NCI-H128 (cell line): ENCODE results near the gene NUB1.
A peak's percentile ranks its signal among the peaks of the same experiment; 100 is the strongest.

Experiments
- DNase-seq: peaks from one replicate; lab custom pipeline; 2025; ENCODE audit not compliant: unreplicated experiment; lab: John Stamatoyannopoulos, UW

NUB1 gene

DNA sequence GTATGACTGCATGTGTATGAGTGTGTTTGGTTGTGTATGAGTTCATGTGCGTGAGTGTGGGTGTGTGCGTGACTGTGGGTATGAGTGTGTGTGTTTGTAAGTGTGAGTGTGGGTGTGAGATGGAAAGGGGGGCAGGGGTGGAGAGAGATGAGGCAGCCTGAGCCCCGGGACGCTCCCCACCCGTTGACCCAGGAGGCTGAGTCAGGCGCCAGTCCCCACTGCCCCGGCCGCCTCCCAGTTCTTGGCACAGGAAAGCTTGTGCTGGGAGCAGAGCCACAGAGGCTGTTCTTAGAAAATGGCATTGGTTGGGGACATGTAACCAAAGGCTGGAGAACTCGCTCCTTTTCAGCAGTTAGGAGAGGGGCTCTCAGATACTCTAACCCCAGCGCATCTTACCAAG lies 27.8 kb upstream of the NUB1 start:
- DNase-seq, result no peak

DNA sequence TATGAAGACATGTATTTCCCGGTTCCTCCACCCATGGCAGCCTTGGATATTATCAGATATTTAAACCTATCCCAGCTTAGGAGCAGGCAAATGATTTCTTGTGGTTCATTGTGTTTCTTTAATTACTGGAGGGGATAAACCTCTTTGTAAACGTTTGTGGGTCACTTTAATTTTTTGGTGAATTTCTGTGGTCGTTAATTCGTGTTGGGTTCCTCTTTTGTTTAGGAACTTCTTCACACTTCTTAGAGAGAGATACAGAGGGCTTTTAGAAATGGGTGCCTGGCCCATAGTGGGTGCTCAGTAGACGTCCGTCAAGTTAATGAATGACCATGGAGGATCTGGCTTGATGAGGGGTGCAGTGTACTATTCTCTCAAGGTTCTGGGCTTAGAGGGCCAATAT lies 27.2 kb upstream of the NUB1 start:
- no peak for DNase-seq

DNA sequence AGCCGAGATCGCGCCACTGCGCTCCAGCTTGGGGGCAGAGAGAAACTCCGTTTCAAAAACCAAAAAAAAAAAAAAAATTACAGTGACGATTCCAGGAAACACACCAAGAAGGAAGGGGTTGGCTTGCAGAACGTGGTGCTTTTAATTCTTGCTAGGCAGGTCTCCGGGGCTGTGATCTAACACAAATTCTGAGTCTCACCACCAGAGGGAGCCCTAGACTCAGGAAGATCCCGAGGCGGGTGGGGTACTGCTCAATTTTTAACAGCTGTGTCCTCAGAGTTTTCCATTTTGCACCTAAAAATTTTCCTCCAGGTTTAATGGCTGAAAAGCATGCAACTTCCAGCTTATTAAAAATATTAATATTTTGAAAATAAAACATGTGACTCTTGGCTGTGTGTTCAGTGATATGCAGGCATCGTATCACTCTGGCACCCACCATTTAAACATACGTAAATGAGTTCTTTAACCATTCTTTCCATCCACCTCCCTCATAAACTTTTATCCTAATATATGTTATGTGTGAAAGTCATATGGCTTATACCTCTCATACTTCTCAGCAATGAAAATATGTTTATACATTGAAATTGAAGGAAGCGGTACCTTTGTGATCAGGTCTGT lies 26.5 kb upstream of the NUB1 start:
- peak; percentile 55 for DNase-seq

DNA sequence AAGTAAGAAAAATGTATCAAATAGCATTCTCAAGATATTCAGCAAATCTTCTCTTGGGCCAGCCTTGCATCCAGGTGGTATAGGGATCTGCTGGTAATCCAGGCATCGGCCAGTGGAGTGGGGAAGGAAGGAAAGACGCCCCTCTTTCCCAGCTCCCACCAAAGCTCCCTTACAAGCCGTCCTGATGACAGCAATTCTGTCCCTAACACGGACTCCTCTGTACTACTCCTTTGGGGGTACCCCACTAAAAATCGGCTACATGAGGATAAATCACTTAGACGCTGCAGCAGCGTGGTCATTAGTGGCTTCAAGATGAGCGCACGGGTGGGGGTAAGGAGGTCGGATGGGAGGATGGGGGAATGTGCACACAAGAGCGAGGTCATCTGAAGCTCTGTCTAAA lies 24.7 kb upstream of the NUB1 start:
- DNase-seq, result no peak

DNA sequence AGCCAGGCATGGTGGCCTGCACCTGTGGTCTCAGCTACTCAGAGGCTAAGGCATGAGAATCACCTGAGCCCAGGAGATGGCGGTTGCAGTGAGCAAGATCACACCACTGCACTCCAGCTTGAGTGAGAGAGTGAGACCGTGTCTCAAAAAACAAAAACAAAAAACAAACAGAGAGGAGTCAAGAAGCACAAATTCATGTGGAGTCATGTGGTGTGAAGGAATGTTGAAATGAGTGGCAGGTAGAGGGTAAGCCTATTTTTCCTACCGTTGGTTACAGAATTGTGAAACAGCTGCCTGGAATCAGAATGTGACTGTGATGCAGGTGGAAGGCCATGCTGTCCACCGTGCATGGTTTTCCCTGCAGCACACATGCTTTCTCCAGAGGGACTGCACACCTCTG lies 23.7 kb upstream of the NUB1 start:
- no peak for DNase-seq

DNA sequence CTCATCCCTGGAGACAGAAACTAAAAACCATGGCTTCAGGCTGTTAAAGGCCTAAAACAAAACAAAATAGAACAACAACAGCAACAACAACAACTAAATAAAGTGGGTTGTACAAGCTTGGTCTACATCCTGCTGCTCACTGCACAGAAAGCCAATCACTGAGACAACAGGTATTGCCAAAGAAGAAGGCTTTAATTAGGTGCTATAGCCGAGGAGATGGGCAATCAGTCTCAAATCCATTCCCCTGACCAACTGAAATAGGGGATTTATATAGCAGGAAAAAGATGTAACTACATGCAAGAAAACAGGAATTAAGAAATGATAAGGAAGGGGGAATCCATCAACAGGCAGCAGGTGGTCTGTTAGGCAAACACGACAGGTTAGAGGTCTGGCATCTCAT lies 22.4 kb upstream of the NUB1 start:
- DNase-seq, result no peak

DNA sequence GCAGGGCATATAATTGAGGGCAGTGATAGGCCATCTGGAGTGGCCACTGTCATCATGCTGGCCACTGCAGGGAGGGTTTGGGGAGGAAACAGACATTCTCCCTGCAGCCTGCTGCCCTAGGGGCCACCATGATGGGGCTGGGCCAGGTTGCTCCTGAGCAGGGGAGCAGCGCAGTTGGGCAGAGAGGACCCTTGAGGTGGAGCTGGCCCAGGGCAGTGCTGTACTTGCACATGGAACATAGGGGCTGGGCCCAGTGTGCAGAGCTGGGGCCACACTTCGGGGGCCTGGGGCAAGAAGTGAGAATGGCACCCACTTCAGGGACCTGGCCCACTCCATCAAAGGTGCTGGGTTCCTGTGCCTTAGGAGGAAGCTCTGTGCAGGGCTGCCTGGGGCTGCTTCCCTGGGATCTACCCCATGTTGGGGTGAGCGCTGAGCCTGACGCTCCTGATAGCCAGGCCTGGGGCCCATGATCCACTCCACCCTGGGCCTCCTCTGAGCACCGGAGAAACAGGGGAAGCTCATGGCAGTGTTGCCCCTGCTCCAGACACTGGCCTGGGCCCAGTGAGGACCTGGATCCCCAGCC lies 21.3 kb upstream of the NUB1 start:
- no peak for DNase-seq

DNA sequence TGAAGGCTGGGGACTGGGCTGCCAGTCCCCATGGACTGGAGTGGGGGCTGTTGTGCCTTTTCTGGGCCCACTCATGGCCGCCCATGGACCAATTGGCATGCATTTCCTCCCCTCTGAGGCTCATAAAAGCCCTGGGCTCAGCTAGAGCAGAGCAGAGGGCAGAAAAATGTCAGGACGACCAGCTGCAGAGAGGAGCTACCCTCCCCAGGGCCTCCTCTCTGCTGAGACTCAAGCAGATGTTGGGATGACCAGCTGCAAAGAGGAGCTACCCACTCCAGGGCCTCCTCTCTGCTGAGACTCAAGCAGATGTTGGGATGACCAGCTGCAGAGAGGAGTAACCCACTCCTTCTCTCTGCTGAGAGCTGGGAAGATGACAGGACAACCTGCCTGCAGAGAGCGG lies 20.3 kb upstream of the NUB1 start:
- DNase-seq, result no peak

DNA sequence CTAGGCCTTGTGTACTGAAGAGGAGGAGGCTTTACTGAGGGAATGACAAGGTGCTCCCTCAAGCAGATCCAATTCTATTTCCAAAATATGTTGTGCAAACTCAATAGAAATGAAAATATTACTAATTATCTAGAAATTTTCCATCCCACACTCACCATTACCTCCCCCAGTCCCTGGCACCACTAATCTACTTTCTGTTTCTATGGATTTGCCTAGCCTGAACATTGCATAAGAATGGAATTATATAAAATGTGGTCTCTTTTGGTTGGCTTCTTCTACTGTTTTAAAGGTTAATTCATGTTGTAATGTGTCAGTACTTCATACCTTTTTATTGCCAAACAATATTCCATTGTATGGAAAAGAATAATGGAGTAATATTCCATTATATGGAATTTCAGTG lies 18.7 kb upstream of the NUB1 start:
- no peak for DNase-seq

DNA sequence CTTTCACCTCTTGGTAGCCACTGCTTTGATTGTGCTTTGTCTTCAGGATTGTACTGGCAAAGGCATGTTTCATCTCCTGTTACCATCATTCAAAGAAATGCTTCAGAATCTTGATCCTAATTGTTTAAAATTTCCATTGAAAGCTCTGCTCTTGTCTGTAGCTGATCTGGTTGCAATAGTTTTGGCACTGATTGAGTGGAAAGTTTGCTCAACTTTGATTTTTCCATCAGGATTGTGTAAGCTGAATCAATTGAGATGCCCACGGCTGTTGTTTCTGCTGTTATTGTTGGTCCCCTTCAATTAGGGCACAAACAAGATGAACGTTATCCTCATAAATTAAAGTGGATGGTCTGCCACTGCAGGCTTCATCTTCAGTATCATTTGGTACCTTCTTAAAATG lies 14.6 kb upstream of the NUB1 start:
- DNase-seq, result no peak

DNA sequence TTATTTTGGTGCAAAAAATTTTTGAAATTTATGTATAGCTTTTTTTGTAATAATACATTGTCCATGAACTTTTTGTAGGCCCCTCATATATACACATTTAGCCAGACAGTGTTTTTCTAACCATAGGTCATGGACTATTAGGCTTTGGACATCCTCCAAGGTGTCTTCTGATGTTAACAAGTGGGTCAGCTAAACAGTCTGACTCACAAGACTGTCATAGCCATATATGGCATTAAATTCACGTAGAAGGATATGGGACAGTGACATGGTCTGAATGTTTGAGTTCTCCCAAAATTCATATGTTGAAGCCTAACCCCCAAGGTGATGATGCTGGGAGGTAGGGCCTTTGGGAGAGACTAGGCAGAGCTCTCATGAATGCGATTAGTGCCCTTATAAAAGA lies 14.0 kb upstream of the NUB1 start:
- DNase-seq, result no peak

DNA sequence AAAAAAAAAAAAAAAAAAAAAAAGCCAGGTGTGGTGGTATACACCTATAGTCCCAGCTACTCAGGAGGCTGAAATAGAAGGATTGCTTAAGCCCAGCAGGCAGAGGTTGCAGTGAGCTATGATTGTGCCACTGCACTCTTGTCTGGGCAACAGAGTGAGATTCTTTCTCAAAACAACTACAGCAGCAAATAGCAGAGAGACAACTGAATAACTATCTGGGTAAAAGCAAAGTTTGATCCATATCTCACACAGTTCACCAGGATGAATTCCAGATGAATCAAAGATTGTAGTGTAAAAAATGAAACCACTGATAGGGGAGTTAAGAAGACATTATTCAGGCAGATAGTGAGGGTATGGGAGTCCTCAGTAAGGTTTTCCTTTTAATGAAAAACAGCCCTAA lies 11.4 kb upstream of the NUB1 start:
- DNase-seq, result no peak

DNA sequence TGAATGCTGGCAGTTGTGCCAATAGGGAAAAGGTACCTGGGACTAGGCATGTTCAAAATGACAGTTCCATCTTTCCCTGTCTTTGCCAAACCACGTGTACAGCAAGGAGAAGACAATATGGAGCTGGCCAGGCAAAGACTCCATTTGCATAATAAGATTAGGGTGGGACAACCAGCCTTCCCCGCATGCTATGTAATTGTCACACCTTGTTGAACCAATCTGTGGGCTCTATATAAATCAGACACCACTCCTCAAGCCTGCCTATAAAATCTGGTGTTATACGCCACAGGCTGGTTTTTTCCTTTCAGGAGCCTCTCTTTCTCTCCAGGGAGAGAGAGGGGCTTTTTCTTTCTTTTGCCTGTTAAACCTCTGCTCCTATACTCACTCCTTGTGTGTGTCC lies 11.0 kb upstream of the NUB1 start:
- DNase-seq, result no peak

DNA sequence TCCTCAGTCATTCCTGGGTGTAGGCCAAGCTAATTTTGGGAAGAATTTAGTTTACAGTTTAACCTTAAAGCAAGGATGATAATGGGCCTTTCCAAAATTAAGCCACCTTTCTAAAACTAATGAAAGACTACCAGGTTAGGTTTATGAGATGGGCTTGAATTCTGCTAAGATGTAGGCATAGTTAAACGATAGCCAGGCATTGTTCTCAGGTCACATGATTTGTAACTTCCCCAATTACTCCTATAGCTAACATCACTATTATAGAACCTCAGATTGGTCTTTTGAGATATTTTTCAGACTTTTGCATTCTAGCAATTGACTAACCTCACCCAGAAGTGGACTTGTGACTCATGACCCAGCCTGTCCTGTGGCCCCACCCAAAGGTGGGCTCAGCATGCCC lies 7.0 kb upstream of the NUB1 start:
- no peak for DNase-seq

DNA sequence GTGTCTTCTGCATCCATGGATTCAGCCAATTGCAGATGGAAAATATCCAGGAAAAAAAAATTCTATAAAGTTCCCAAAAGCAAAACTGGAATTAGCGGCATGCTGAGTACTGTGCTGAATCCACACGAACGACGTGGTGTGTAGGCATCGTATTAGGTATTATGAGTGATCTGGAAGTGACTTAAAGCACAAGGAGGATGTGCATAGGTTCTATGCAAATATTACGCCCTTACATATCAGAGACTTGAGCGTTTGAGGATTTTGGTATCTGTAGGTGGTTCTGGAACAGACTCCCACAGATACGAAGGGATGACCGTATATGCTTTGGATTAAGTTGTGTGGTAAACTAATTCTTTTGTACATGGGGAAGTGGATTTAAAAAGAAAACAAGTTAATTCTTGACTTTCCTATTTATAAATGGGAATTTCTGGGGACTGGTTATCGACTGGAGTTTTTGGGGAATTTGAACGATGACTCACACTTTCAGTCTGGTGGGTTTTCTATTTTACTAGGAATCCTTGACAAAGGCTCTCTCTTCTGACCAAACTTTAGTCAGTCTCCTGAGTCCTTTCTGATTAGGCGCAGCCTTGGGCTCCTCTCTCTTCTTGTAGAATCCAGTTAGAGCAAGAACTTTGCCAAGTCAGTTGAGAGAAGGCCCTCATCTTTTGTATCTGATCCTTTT lies 5.4 kb upstream of the NUB1 start:
- DNase-seq, result no peak

DNA sequence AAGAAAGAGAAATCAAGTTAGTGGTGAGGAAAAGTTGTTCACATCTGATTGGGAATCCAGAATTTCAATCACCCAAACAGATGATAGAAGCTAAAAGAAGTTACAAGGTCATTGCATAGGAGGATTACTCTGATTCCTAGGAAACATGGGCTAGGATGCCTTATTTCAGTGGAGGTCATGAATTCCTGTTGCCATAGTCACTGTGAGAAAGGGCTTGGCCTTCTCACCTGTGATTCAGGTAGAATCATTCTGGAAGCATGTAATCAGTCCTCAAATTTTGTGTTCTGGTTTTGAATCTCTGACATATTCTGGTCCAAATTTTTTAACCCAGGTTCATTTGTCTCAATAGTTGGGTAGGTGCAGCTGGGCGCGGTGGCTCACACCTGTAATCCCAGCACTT lies 4.3 kb upstream of the NUB1 start:
- no peak for DNase-seq

DNA sequence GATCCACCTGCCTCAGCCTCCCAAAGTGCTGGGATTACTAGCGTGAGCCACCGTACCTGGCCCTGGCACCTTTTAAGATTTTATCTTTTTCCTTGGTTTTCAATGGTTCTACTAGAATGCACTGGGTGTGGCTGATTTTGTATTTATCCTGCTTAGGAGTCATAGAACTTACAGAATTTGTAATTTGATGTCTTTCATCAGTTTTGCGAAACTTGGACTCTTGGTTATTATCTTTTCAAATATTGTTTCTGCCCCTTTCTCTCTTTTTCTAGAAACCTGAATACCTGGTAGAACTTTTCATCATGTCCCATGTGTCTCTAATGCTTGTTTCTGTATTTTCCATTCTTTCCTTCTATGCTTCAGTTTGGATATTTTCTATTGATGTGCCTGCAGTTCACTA lies 2.8 kb upstream of the NUB1 start:
- no peak for DNase-seq

DNA sequence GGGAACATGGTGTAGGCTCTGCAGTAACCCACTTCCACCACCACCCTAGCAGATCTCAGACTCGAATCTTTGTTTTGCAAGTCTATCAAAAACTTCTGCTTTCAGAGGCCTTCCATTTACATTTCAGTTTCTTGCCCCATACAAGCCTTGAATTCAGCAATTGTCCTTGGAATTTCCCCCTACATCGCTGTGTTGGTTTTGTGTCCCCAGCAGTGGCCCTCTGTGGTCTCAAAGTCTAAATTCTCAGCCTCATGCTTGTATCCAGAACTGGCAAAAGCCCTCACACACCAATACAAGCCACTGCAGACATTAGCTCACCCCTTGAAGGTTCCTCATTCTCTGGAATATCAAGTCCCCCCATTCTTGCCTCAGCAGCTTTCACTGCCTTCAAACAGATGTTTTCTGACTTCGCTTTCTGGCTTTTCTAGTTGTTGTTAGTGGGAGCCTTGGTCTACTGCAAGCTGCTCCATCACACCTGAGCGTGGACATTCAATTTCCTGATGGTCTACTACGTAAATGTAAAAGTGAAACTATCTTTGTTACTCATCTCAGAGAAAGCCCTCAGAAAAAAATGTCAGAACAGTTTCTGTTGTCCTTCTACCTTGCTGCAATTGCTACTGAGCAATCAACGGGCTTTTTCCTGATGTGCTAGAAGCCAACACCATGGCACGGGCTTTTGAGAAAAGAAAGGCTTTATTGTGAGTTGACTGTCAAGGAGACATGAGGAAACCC lies 1.8 kb upstream of the NUB1 start:
- DNase-seq, result no peak

DNA sequence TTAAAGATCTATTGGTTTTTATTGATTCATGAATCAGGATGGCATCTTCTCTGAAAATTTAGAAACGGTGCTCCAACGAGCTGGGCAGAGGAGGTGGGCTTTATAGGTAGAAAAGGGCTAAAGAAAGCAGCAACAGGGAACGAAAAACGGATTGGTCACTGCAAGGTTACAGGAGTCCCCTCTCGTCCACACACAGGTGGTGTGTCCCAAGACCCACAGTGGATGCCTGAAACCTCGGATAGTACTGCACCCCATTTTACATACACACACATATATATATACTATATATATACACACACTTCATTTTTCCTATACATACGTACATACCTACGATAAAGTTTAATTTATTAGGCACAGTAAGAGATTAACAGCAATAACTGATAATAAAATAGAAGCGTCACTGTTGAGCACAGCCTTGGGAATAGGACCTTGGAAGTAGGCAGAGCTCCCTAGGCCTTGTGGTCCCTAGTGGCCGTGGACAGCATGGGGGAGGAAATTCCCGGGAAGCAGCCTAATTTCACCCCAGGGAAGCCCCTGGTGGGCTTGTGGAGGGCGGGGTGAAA lies 737 bp upstream of the NUB1 start:
- no peak for DNase-seq

DNA sequence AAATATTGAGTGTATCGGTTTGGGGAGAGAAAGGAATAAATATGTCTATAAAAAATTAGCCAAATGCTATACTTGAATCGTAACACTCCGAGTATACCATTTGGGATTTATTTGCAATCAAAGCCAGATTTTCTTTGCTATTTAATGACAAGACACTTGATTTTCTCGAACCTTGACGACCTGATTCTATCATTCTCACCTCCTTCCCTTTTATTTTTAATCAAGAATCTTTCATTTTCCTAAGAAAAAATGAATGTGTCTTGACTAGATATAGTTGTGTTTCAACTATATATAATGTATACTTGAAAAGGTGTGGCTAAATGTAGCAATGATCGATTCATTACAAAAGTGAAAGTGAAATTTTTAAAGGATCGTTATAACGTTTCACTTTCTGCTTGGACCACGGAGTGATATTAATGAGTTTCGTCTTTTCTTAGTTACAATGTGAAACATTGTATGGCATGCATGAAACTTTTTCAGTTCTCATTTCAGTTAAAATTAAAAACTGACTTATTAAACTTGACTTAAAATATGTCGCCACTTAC lies 562 bp downstream of the NUB1 start:
- DNase-seq, result no peak

DNA sequence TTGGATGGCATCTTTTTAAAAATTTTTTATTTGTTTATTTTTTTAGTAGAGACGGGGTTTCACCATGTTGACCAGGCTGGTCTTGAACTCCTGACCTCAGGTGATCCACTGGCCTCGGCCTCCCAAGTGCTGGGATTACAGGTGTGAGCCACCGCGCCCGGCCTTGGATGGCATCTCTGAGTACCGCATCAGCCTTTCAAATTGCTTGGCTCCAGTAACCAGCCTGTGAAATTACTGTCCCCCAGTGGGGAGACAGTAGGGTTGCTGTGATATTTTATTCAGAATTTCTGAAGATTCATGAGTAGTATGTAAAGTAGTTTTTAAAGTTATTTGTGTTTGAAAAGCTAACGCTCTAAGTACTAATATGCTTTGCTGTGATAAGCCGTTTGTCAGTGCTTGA lies 1.2 kb downstream of the NUB1 start:
- DNase-seq, result no peak

DNA sequence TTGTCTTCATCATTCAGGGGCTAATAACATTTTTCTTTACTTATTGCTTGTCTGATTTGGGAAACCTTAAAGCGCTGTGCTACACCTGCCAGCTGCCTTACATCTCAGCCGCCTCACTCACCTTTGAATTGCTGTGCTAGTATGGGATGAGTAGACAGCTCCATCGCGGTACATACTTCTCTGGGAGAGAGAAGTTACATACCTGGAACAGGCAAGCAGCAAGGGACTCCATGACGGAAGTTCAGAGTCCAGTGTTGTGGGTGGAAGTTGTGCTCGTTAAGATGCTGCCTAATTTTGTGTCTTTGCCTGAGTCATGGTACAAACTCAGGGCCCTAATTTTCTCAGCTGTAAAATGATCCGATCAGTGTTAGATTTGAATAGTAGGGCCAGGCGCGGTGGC lies 1.9 kb downstream of the NUB1 start:
- no peak for DNase-seq
